Activated effector memory CD4-positive, alpha-beta T cell treated with anti-CD3 and anti-CD28 coated beads, Interleukin-2, amount 50 U/mL, for 16 hours (primary cell): Measurements from ENCODE around the gene POLR1E.

Experiments
- DNase-seq: peaks from one replicate; pipeline ENCODE4 v3.0.0-alpha.2; 2020

The POLR1E gene

DNA sequence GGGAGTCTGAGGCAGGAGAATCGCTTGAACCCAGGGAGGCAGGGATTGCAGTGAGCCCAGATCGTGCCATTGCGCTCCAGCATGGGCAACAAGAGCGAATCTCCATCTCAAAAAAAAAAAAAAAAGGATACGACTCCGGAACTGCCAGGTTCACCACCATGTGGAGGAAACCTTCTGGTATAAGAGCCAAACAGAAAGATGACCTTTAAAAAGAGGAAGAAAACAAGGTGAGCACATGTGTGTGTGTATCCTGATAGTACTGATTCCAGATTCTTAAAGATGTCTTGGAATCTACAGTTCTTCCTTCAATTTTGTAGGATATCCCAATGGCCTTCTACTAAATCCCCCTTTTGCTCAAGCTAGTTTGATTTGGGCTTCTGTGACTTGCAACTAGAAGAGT, 56.7 kb downstream of the POLR1E start:
- DNase-seq = no peak

DNA sequence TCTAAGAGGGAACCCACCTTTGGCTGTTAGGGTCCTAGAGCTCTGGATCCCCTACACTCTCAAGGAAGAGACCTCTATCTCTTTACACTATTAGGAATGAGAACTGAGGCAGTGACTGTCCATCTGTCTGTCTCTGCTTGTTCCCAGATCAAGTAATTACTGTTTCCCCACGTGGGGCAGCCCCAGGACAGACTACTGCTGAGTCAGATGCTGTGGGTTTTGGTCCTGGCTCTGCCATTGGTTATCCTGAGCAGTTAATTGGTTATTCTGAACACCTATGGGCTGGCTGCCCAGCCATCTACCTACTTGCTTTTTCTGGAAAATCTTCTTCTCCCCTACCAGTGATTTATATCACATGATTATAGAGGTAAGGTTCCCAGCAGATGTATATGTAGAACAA, 57.1 kb downstream of the POLR1E start:
- no peak for DNase-seq

GRCh38 chr9:37543468-37543867, 57.7 kb downstream of the POLR1E start:
- no peak for DNase-seq

- DNase-seq = no peak
These were observed 61.7 kb downstream of the POLR1E start for GRCh38 chr9:37547328-37547878.

DNA sequence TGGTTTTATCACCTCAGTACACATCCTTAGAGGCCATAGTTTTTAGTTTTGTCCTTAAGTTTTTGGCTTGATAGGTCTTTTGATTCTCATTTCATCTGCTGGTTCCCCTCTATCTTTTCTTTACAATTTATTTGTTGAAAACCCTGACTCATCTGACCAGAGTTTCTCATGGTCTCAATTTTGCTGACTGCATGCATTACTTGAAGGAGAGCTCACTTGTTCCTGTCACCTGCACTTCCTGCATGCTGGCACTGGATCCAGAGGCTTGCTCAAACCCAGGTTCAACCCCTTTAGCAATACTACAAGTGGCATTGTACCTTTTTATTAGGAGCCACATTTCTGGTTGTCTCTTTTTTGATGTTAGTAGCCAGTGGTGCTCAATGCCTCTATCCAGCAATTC, 63.8 kb downstream of the POLR1E start:
- DNase-seq = no peak

DNA sequence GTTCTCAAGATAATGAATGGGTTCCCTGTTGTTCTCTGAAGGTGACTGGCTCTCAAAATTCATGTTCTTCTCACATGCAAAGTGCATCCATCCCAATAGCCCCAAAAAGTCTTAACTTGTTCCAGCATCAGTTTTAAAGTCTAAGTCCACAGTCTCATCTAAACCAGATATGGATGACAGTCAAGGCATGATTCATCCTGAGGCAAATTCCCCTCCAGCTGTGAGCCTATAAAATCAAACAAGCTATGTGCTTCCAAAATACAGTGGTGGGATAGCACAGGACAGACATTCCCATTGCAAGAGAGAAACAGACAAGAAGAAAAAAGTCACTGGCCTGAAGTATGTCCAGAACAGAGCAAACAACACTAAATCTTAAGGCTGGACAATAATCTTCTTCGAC, 65.0 kb downstream of the POLR1E start:
- no peak for DNase-seq

DNA sequence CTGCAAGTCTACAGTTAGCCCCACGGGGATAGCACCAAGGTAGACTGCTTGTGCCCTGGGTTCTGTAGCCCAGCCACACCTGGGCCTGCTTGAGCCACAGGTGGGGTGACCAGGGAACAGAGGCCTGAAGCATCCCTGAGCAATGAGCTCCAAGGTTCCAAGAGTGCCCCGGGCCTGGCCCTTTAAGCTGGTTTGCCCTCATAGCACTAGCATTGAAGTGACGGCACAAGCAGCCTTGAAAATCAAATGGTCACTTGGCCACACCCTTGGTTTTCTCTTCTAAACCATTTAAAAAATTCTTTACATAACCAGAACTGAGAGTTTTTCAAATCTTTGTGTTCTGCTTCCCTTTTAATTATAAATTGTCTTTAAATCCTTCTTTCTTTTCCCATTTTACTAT, 65.7 kb downstream of the POLR1E start:
- no peak for DNase-seq

DNA sequence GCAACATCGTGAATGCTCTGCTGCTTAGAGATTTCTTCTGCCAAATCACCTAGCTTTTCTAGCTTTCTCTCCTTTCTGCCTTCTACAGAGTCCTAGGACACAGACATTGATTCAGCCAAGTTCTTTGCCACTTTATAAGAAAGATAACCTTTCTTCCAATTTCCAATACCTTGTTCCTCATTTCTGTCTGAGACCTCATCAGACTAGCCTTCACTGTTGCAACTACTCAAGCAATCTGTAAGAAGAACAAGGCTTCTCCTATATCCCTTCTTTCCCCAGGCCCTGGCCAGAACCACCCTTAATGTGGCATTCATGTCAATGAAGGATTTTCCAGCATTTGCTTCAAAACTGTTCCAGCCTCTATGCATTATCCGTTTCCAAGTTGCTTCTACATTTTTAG, 66.1 kb downstream of the POLR1E start:
- DNase-seq = no peak
